PC-9 (cell line): ENCODE data around the gene SLC4A1AP. TPM values are rescaled to one million over a fixed set of nuclear protein-coding genes. Genes with fewer than 3 reads are reported as not detected.

Experiments
- BruUV-seq: library from RNA; stranded (reverse); fragments of 400-500 nt; replicated peaks from 2 replicates; lab custom pipeline; 2021; lab: Mats Ljungman, UMichigan
- CTCF ChIA-PET: fragments of 300-600 bp; sonication (Branson Sonifier 250); formaldehyde crosslinking; loops from one replicate; lab custom pipeline; 2022; ENCODE audit warnings: antibody characterized with exemption; lab: Charles Lee
- POLR2A ChIA-PET: fragments of 300-600 bp; sonication (Branson Sonifier 250); formaldehyde crosslinking; loops from one replicate; lab custom pipeline; 2022; ENCODE audit warnings: antibody characterized with exemption; ENCODE audit not compliant: unreplicated experiment; lab: Charles Lee
- DNase-seq, 2 experiments: peaks; one replicate each; pipeline versions ENCODE4 v3.0.0 to v3.0.0-alpha.2; 2015 to 2022; ENCODE audit warnings: mixed read lengths in 1 of 2
- H2AFZ ChIP-seq: fragments of 200-600 bp; sonication (generic); 2 replicates; pipeline ENCODE4 v1.8.1; 2017; ENCODE audit warnings: antibody characterized with exemption
- H3F3A ChIP-seq: fragments of 200-600 bp; sonication (generic); 2 replicates; pipeline ENCODE4 v1.8.1; 2017; ENCODE audit warnings: antibody characterized with exemption, mild to moderate bottlenecking, low read depth; ENCODE audit not compliant: insufficient read depth
- H3K27ac ChIP-seq: fragments of 200-600 bp; sonication (generic); 2 replicates; pipeline ENCODE4 v1.6.1; 2016; ENCODE audit warnings: mixed run types
- H3K27me3 ChIP-seq: fragments of 200-600 bp; sonication (generic); 2 replicates; pipeline ENCODE4 v1.6.1; 2016; ENCODE audit warnings: low read depth, mixed run types; ENCODE audit not compliant: insufficient read depth
- H3K36me3 ChIP-seq: fragments of 200-600 bp; sonication (generic); 2 replicates; pipeline ENCODE4 v1.6.1; 2016; ENCODE audit warnings: low read depth, mixed run types
- H3K4me1 ChIP-seq: fragments of 200-600 bp; sonication (generic); replicated peaks from 2 replicates; pipeline ENCODE4 v1.6.1; 2016; ENCODE audit warnings: mixed run types; ENCODE audit not compliant: insufficient read depth
- H3K4me2 ChIP-seq: fragments of 200-600 bp; sonication (generic); 2 replicates; pipeline ENCODE4 v1.6.1; 2017; ENCODE audit warnings: mixed run types
- H3K4me3 ChIP-seq: fragments of 200-600 bp; sonication (generic); 2 replicates; pipeline ENCODE4 v1.6.1; 2016; ENCODE audit warnings: mixed run types
- H3K79me2 ChIP-seq: fragments of 200-600 bp; sonication (generic); 2 replicates; pipeline ENCODE4 v1.6.1; 2017; ENCODE audit warnings: low read depth, mixed run types
- H3K9me2 ChIP-seq: fragments of 200-600 bp; sonication (generic); 2 replicates; pipeline ENCODE4 v1.8.1; 2017; ENCODE audit warnings: mild to moderate bottlenecking; ENCODE audit not compliant: insufficient read depth
- H3K9me3 ChIP-seq: fragments of 200-600 bp; sonication (generic); 2 replicates; pipeline ENCODE4 v1.8.1; 2016; ENCODE audit warnings: low read depth; ENCODE audit not compliant: insufficient read depth
- H4K20me1 ChIP-seq: fragments of 200-600 bp; sonication (generic); 2 replicates; pipeline ENCODE4 v1.8.1; 2017; ENCODE audit not compliant: insufficient read depth
- CTCF ChIP-seq: fragments of 200-600 bp; sonication (generic); conservative IDR thresholded peaks from 2 replicates; pipeline ENCODE4 v1.6.1; 2017; ENCODE audit warnings: mixed run types, antibody characterized with exemption, mild to moderate bottlenecking, moderate library complexity
- EZH2 ChIP-seq: fragments of 200-600 bp; sonication (generic); IDR thresholded peaks from 2 replicates; pipeline ENCODE4 v1.8.0; 2017; ENCODE audit warnings: antibody characterized with exemption, low read depth
- intact Hi-C: fragments of 100-400 bp; cut with micrococcal nuclease; formaldehyde crosslinking; loops from one replicate; pipeline ENCODE4 v1.10.0; 2022; ENCODE audit not compliant: unreplicated experiment
- total RNA-seq: library from RNA; stranded (reverse); gene quantifications from 2 replicates; pipeline ENCODE4 v1.2.3, GENCODE V29; 2021

Gene SLC4A1AP
- total RNA-seq, 1 experiment from 2014 or later, result 22.7 TPM

GRCh38 chr2:27687232-27687631 is 23.5 kb downstream of the SLC4A1AP start:
- CTCF ChIA-PET, result no interaction called here
- no peak for TF ChIP-seq EZH2
- no peak for TF ChIP-seq CTCF
- H3K4me1 ChIP-seq, result peaks cover 46% of the 10 kb centered on the region
- no peaks in the 10 kb centered on the region for H3K27me3 ChIP-seq
- no peak overlapping the region for H3K27ac ChIP-seq
- H3K4me3 ChIP-seq, result no peak overlapping the region
- no peak for DNase-seq
- no peaks in the 10 kb centered on the region; the same call in 1 of the 2 replicates for H3K9me2 ChIP-seq
- no peak overlapping the region for H3K4me2 ChIP-seq
- no peaks in the 10 kb centered on the region for H3K9me3 ChIP-seq
- H3F3A ChIP-seq, result peaks cover 25% of the 10 kb centered on the region
- H3K79me2 ChIP-seq, result no peaks in the 10 kb centered on the region
- H2AFZ ChIP-seq, result no peak overlapping the region
- POLR2A ChIA-PET, result interaction anchor here (0.7 kb wide), 1 partner anchor 721 kb away, joined by 7 read pairs; no protein-coding TSS in a partner anchor
- no peaks in the 10 kb centered on the region for H4K20me1 ChIP-seq
- peaks cover 39% of the 10 kb centered on the region; the same call in 1 of the 2 replicates for H3K36me3 ChIP-seq
- no TSS peak for BruUV-seq
- intact Hi-C loops, result no loop called here

- no peak for TF ChIP-seq CTCF
- TF ChIP-seq EZH2, result no peak
- intact Hi-C loops, result no loop called here
- H3K9me3 ChIP-seq, result no peaks in the 10 kb centered on the region
- no peaks in the 10 kb centered on the region for H3K27me3 ChIP-seq
- no TSS peak for BruUV-seq
- no peak overlapping the region for H3K4me3 ChIP-seq
- peak overlapping the region; percentile 3 for H3K4me2 ChIP-seq
- H3K27ac ChIP-seq, result peak overlapping the region; percentile 59
- DNase-seq, result peak in 1 of 2 experiments; percentile 78
- H3K9me2 ChIP-seq, result no peaks in the 10 kb centered on the region; the same call in 1 of the 2 replicates
- H3F3A ChIP-seq, result peaks cover 23% of the 10 kb centered on the region
- H4K20me1 ChIP-seq, result no peaks in the 10 kb centered on the region
- H3K4me1 ChIP-seq, result peaks cover 28% of the 10 kb centered on the region
- ChIA-PET CTCF (no interaction called here), POLR2A (interaction anchor here (0.6 kb wide), 1 partner anchor 20 kb away, joined by 4 read pairs; no protein-coding TSS in a partner anchor)
- H2AFZ ChIP-seq, result no peak overlapping the region
- peaks cover 41% of the 10 kb centered on the region for H3K36me3 ChIP-seq
- no peaks in the 10 kb centered on the region for H3K79me2 ChIP-seq
Observed at GRCh38 chr2:27689424-27689823, 25.7 kb downstream of the SLC4A1AP start.

- CTCF ChIA-PET, result no interaction called here
- TF ChIP-seq CTCF (no peak), EZH2 (no peak)
- Histone ChIP-seq H3K27me3 (no peaks in the 10 kb centered on the region), H3K79me2 (no peaks in the 10 kb centered on the region), H3K9me2 (no peaks in the 10 kb centered on the region; the same call in 1 of the 2 replicates), H3K4me2 (peak overlapping the region; percentile 3; the same call in 1 of the 2 replicates), H3F3A (peaks cover 23% of the 10 kb centered on the region), H2AFZ (no peak overlapping the region), H3K4me1 (peaks cover 28% of the 10 kb centered on the region), H3K9me3 (no peaks in the 10 kb centered on the region), H3K27ac (peak overlapping the region; percentile 59), H4K20me1 (no peaks in the 10 kb centered on the region), H3K4me3 (no peak overlapping the region), H3K36me3 (peaks cover 35% of the 10 kb centered on the region)
- intact Hi-C loops, result no loop called here
- BruUV-seq, result no TSS peak
- POLR2A ChIA-PET, result no interaction called here
- DNase-seq, result no peak
Observed at GRCh38 chr2:27690052-27690451, 26.4 kb downstream of the SLC4A1AP start.
